Measurements from ENCODE around the gene POLR2F. TPM values are rescaled to one million over a fixed set of nuclear protein-coding genes. Genes with fewer than 3 reads are reported as not detected.

Gene POLR2F
- total RNA-seq, 1 experiment from 2014 or later, result 107 TPM

DNA sequence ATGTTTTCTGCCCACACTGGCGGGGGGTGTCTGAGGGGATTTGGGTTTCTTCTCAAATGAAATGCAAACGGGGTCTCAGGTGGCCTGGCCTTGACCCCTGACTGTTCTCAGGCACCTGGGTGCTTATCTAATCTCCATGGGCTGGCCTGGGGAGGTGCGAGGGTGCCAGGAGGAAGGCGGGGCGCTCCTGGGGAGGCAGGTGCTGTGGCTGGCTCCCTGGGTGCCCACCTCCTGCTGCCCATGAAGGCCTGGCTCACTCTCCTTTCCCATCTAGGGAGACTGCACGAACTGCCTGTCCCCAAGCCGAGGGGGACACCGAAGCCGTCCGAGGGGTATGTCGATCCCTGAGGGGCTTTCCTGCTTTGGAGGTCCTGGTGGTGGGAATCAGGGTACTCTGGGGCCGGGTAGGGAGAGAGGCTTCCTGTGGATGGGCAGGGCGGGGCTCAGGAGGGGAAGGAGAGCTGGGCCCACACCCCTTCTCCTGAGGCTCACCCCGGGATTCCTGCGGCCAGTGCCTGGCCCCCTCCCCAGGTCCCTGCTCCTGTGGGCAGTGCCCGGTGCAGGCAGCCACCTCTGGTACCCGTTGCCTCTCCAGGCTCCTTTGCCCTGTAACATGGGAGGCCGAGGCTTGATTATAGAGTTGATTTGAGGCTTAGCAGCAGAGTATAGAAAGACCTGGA lies 29.0 kb upstream of the POLR2F start:
- H3K27me3 ChIP-seq (ENCODE audit: insufficient read depth, low read length), result no peaks in the 10 kb centered on the region
- H3K36me3 ChIP-seq (ENCODE audit: control insufficient read depth in 1 of 2, insufficient read depth in 2 of 2, low read length in 2 of 2), result peaks cover 7 to 20% of the 10 kb centered on the region in 2 experiments; a peak in 2 of 4 replicates
- RAD21 ChIA-PET (ENCODE audit: low non-redundant PET in 1 of 2, low total read pairs in 2 of 2, uncharacterized antibody in 2 of 2, unreplicated experiment in 2 of 2), result no interaction called here
- POLR2A ChIA-PET, result no interaction called here
- CTCF ChIA-PET, result interaction anchor here (1.2 kb wide), 1 partner anchor 10 kb away, joined by 5 read pairs; no protein-coding TSS in a partner anchor
- no TSS peak for BruUV-seq (replicated peaks)
- no peaks in the 10 kb centered on the region for H3K9me2 ChIP-seq (ENCODE audit: insufficient read depth)
- no peak overlapping the region for H3K4me3 ChIP-seq (replicated peaks in 1 of 2; ENCODE audit: low read depth in 1 of 2, low read length in 2 of 2)
- H3K4me2 ChIP-seq (ENCODE audit: low read length), result no peak overlapping the region
- no peaks in the 10 kb centered on the region for H3K9me3 ChIP-seq (ENCODE audit: control insufficient read depth in 1 of 2, insufficient read depth in 1 of 2, low read depth in 1 of 2, low read length in 2 of 2)
- H2AFZ ChIP-seq (ENCODE audit: low read depth, low read length, poor library complexity, severe bottlenecking), result no peak overlapping the region
- DNase-seq (ENCODE audit: low read depth, low spot score) (no peak), ATAC-seq (no peak)
- H3K9ac ChIP-seq (ENCODE audit: low read length), result no peak overlapping the region
- intact Hi-C loops (cut with micrococcal nuclease), result no loop called here
- H3K79me2 ChIP-seq (ENCODE audit: insufficient read depth, low read length), result no peaks in the 10 kb centered on the region
- TF ChIP-seq SRF (IDR thresholded peaks at IDR 0.05; ENCODE audit: low read depth), result no peak
- TF ChIP-seq, protein P1, sequence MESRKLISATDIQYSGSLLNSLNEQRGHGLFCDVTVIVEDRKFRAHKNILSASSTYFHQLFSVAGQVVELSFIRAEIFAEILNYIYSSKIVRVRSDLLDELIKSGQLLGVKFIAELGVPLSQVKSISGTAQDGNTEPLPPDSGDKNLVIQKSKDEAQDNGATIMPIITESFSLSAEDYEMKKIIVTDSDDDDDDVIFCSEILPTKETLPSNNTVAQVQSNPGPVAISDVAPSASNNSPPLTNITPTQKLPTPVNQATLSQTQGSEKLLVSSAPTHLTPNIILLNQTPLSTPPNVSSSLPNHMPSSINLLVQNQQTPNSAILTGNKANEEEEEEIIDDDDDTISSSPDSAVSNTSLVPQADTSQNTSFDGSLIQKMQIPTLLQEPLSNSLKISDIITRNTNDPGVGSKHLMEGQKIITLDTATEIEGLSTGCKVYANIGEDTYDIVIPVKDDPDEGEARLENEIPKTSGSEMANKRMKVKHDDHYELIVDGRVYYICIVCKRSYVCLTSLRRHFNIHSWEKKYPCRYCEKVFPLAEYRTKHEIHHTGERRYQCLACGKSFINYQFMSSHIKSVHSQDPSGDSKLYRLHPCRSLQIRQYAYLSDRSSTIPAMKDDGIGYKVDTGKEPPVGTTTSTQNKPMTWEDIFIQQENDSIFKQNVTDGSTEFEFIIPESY (IDR thresholded peaks at IDR 0.05; ENCODE audit: extremely low read depth, insufficient replicate concordance, low read length), result no peak
- no peak for TF ChIP-seq ZFX (IDR thresholded peaks at IDR 0.05)
- TF ChIP-seq POLR2A (IDR thresholded peaks at IDR 0.05; ENCODE audit: borderline replicate concordance, extremely low read depth, insufficient read depth, insufficient read length), result no peak
- TF ChIP-seq SIN3A (IDR thresholded peaks at IDR 0.05; ENCODE audit: low read depth), result no peak
- H3K4me1 ChIP-seq (ENCODE audit: control insufficient read depth in 1 of 2, insufficient read depth in 2 of 2, low read length in 2 of 2), result no peaks in the 10 kb centered on the region
- H4K20me1 ChIP-seq (ENCODE audit: insufficient read depth), result no peaks in the 10 kb centered on the region
- H3K27ac ChIP-seq (ENCODE audit: low read depth, low read length), result no peak overlapping the region; the same call in 1 of the 2 replicates

DNA sequence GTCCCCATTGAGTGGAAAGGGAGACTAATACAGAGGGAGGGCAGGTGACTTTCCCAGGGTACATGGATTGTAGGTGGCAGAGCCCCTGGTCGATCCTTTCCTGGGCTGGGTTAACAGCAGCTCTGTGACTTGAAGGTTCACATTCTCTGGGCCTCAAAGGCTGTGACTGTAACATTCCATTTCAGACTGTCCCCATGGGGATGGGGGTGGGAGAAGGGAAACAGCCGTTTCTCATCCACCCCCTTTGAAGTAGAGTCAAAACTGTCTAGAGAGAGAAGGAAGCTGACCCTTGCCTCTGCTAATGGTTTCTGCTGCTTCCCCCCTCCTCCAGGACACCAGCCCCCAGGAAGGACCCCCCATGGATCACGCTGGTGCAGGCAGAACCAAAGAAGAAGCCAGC lies 28.2 kb upstream of the POLR2F start:
- H3K27me3 ChIP-seq (ENCODE audit: insufficient read depth, low read length), result no peaks in the 10 kb centered on the region
- no peaks in the 10 kb centered on the region for H4K20me1 ChIP-seq (ENCODE audit: insufficient read depth)
- RAD21 ChIA-PET (ENCODE audit: low non-redundant PET in 1 of 2, low total read pairs in 2 of 2, uncharacterized antibody in 2 of 2, unreplicated experiment in 2 of 2), result no interaction called here
- no peaks in the 10 kb centered on the region for H3K79me2 ChIP-seq (ENCODE audit: insufficient read depth, low read length)
- no peaks in the 10 kb centered on the region for H3K9me3 ChIP-seq (ENCODE audit: control insufficient read depth in 1 of 2, insufficient read depth in 1 of 2, low read depth in 1 of 2, low read length in 2 of 2)
- H2AFZ ChIP-seq (ENCODE audit: low read depth, low read length, poor library complexity, severe bottlenecking), result no peak overlapping the region
- no peaks in the 10 kb centered on the region for H3K4me1 ChIP-seq (ENCODE audit: control insufficient read depth in 1 of 2, insufficient read depth in 2 of 2, low read length in 2 of 2)
- no TSS peak for BruUV-seq (replicated peaks)
- ATAC-seq (no peak), DNase-seq (ENCODE audit: low read depth, low spot score) (no peak)
- POLR2A ChIA-PET, result no interaction called here
- H3K9me2 ChIP-seq (ENCODE audit: insufficient read depth), result no peaks in the 10 kb centered on the region
- intact Hi-C loops (cut with micrococcal nuclease), result no loop called here
- no peak overlapping the region for H3K4me3 ChIP-seq (replicated peaks in 1 of 2; ENCODE audit: low read depth in 1 of 2, low read length in 2 of 2)
- H3K4me2 ChIP-seq (ENCODE audit: low read length), result no peak overlapping the region
- CTCF ChIA-PET, result interaction anchor here (1.2 kb wide), 1 partner anchor 9 kb away, joined by 5 read pairs; no protein-coding TSS in a partner anchor
- H3K9ac ChIP-seq (ENCODE audit: low read length), result no peak overlapping the region
- H3K36me3 ChIP-seq (ENCODE audit: control insufficient read depth in 1 of 2, insufficient read depth in 2 of 2, low read length in 2 of 2), result peaks cover 7 to 18% of the 10 kb centered on the region in 2 experiments; a peak in 2 of 4 replicates
- H3K27ac ChIP-seq (ENCODE audit: low read depth, low read length), result no peak overlapping the region
- no peak for TF ChIP-seq SIN3A (IDR thresholded peaks at IDR 0.05; ENCODE audit: low read depth)
- TF ChIP-seq EGR1 (IDR thresholded peaks at IDR 0.05; ENCODE audit: low read depth), result no peak
- no peak for TF ChIP-seq ZFX (IDR thresholded peaks at IDR 0.05)
- TF ChIP-seq TCF7L2 (IDR thresholded peaks at IDR 0.05; ENCODE audit: borderline replicate concordance, extremely low read depth, insufficient read depth, insufficient read length), result no peak
- TF ChIP-seq, protein P1 (IDR thresholded peaks at IDR 0.05; ENCODE audit: extremely low read depth, insufficient replicate concordance, low read length), result no peak
- no peak for TF ChIP-seq ELF1 (IDR thresholded peaks at IDR 0.05; ENCODE audit: borderline replicate concordance, low read depth)
- TF ChIP-seq SP1 (IDR thresholded peaks at IDR 0.05; ENCODE audit: low read depth), result no peak
- TF ChIP-seq CEBPB (IDR thresholded peaks at IDR 0.05; ENCODE audit: low read depth), result no peak
- no peak for TF ChIP-seq SRF (IDR thresholded peaks at IDR 0.05; ENCODE audit: low read depth)
- no peak for TF ChIP-seq EZH2 (IDR thresholded peaks at IDR 0.05)
- TF ChIP-seq ZNF274 (IDR thresholded peaks at IDR 0.05; ENCODE audit: low read depth, low read length), result no peak
- TF ChIP-seq CBX3 (IDR thresholded peaks at IDR 0.05; ENCODE audit: low read depth), result no peak
- TF ChIP-seq, protein P2, sequence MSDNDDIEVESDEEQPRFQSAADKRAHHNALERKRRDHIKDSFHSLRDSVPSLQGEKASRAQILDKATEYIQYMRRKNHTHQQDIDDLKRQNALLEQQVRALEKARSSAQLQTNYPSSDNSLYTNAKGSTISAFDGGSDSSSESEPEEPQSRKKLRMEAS (IDR thresholded peaks at IDR 0.05), result no peak
- no peak for TF ChIP-seq POLR2AphosphoS5 (IDR thresholded peaks at IDR 0.05; ENCODE audit: low read depth, low read length)
- TF ChIP-seq, protein P3, sequence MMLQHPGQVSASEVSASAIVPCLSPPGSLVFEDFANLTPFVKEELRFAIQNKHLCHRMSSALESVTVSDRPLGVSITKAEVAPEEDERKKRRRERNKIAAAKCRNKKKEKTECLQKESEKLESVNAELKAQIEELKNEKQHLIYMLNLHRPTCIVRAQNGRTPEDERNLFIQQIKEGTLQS (IDR thresholded peaks at IDR 0.05), result no peak
